HG02840 (cell line): ENCODE measurements around the gene ANKRD34B.

ENCODE experiments used
- ATAC-seq: cut with Tn5 transposase; IDR thresholded peaks from one replicate; pipeline ENCODE4 v1.9.1; 2021; ENCODE audit warnings: mild to moderate bottlenecking, moderate library complexity, moderate number of reproducible peaks; ENCODE audit not compliant: unreplicated experiment, low FRiP score

The ANKRD34B gene

GRCh38 chr5:80573062-80573461 is 3.0 kb upstream of the ANKRD34B start:
- no peak for ATAC-seq

DNA sequence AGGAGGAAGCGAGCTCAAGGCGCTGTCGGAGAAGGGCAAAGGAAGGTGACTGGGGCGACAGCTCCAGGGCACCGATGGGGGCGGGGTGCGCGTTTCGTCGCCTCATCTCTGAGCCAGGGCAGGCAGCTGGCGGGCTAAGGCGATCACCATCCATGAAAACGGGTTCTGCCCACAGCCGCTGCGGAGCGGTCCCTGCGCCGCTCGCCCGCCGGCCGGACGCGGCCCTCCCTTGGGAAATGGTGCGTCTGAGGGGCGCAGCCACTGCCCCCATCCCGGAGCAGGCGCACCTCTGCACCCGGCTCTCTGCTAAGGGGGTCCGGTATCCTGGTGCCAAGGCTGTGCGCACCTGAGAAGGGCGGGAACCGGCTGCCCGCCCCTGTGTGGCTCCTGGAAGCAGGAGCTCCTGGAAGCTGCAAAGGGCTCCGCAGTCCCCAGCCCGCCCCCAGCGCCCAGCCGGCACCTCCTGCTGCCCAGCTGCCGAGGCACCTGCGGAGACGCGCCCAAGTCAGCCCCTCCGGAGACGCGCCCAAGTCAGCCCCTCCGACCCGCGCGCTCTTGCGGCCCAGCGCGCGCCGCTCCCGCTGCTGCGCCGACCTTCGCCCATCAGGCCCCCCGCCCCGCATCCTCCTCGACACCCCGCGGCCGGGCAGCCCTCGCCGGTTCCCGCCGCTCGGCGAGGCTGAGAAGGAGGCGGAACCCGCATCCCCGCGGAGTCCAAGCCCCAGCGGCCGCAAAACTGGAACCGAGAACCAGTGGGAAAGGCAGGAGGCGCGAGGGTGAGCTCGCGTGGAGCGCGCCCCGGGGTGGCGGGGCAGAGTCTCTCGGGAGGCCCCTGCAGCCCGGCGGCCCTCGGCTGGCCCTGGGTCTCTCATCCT is 757 bp downstream of the ANKRD34B start:
- ATAC-seq = no peak

DNA sequence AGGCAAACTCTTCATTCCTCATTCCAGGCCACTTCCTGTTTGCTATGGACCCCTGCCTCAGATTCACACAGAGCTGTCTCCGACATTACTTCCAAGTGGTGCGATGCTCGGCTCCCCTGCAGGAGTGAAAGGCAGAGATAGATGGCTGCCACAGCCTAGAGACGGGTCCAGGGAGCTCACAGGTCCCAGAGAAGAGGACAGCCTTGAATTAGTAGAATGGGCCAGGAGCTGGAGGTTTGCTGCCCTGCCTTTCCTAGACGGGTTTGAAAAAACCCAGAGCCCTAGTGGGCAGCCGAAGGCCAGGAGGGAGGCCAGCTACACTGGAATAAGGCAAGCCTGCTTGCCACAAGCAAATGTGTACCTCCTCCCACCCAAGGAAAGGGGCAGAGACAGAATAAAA is 1.8 kb downstream of the ANKRD34B start:
- no peak for ATAC-seq

GRCh38 chr5:80566711-80567259 is 3.3 kb downstream of the ANKRD34B start:
- ATAC-seq = no peak

GRCh38 chr5:80565330-80565729 is 4.8 kb downstream of the ANKRD34B start:
- no peak for ATAC-seq

DNA sequence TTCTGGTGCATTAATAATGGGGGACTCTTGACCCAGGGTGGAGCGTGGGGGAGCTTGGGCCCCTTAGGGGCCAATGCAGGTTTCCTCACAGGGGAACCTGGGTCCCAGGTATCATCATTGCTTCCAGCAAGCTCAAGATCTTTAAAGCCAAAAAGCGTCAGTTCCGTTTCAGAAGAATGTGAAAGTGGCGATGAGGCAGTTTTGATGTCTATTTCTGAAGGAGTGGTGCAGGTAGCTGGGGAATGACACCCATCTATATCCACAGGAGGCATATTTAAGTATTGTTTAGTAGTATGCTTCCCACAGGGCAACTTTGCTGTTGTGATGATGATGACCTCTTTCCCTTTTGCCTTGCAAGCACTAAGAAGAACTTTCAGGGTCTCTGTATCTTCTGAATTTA is 10.8 kb downstream of the ANKRD34B start:
- no peak for ATAC-seq

DNA sequence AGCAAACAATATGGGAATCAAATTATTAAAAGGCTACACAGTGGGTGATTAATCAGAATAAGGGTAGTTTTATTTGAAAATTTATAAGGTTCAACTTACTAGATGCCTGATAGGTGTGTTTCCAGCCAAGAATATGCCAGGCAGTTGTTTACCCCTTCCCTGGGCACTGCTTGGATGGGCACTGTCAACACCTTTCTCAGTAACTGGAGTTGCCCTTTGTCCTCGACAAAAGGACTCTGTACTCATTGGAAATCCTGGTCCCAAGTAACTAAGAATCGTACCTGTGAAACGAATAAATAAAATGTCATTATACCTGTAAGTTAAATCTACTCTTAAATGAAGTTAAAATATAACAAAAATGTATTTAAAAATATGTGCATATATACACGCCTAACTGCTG is 15.0 kb downstream of the ANKRD34B start:
- ATAC-seq = no peak

DNA sequence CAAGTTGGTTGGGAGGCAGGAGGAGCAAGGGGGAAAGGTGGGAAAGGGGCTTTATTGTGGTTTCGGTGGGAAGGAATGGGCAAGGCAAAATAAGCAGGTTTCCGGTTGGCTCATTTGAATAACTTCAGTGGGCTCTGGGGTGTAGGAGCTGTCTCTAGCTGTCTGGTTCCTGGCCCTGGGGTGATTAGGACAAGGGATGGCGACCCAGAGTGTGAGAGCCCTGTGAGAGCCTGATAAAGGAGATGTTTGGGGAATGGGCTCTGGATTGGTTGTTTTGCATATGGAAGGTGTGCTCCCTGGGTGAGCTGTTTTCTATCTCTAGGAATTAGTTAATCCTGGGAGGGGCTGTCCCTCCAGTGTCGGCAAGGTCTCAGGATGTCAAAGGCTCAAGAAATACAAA is 15.4 kb downstream of the ANKRD34B start:
- ATAC-seq = no peak

GRCh38 chr5:80541392-80541791 is 28.7 kb downstream of the ANKRD34B start:
- no peak for ATAC-seq

DNA sequence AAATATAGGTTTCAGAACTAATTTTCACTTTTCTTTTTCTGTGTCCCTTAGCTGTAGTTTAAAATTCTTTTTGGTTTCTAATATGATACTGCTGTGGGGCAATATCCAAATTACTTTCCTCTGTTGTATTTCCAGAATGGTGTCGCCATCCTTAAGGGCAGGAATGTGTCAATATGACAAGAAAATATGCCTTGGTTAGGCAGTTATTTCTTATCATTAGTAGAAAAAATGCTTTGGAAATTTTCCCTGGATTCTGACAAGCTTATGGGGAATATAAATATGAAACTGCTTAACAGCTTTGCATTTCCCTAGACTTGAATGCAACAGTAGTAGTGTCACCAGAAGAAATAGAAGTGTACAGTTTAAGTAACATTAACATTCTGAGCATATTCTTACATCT is 29.4 kb downstream of the ANKRD34B start:
- no peak for ATAC-seq

- ATAC-seq = no peak
Observed at GRCh38 chr5:80516826-80517225, 53.3 kb downstream of the ANKRD34B start.

- no peak for ATAC-seq
Observed at GRCh38 chr5:80509362-80509761, 60.7 kb downstream of the ANKRD34B start.

DNA sequence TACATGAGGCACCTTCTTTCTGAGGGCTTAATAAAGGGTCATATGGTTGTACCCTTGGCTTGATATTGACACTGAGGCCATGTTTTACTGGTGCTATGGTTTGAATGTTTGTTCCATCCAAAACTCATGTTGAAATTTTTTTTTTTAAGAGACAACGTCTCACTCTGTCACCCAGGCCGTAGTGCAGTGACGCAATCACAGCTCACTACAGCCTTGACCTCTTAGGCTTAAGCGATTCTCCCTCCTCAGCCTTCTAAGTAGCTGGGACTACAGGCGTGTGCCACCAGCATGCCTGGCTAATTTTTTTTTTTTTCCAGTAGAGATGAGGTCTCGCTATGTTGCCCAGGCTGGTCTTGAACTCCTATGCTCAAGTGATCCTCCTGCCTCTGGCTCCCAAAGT is 61.2 kb downstream of the ANKRD34B start:
- no peak for ATAC-seq

- ATAC-seq = no peak
Observed at GRCh38 chr5:80507663-80508062, 62.4 kb downstream of the ANKRD34B start.
